ENCODE data around the gene INIP. TPM values are rescaled to one million over a fixed set of nuclear protein-coding genes. Genes with fewer than 3 reads are reported as not detected.

INIP gene
- total and polyA plus RNA-seq, 2 of the 13 experiments (the other 11 are each of a cell fraction or from before 2014, with no cell fraction given), result 13.6 to 28.6 TPM

- 90% methylated on average over 2 of the region's 2 CpGs for WGBS (ENCODE audit: low lambda C conversion rate)
- Histone ChIP-seq H3K4me2 (ENCODE audit: low read depth, low read length) (no peak overlapping the region), H3K36me3 (replicated peaks in 1 of 2; ENCODE audit: control insufficient read depth in 1 of 2, insufficient read depth in 2 of 2, low read length in 2 of 2) (no peaks in the 10 kb centered on the region), H3K79me2 (ENCODE audit: insufficient read depth, low read length) (peaks cover 35% of the 10 kb centered on the region), H3K4me3 (replicated peaks in 1 of 3; ENCODE audit: insufficient read depth in 1 of 3, low read depth in 2 of 3, low read length in 3 of 3) (no peak overlapping the region), H3K9me3 (ENCODE audit: low read length) (no peaks in the 10 kb centered on the region), H3K9ac (ENCODE audit: insufficient read depth, low read depth, low read length) (no peak overlapping the region), H3K27ac (ENCODE audit: extremely low read length, insufficient read depth, low read length) (no peak overlapping the region), H2AFZ (ENCODE audit: low read length) (no peak overlapping the region), H4K20me1 (ENCODE audit: insufficient read depth, low read length) (no peaks in the 10 kb centered on the region), H3K27me3 (ENCODE audit: control insufficient read depth in 1 of 2, insufficient read depth in 2 of 2, low read length in 2 of 2) (no peaks in the 10 kb centered on the region; a peak in 1 of 5 replicates), H3K4me1 (ENCODE audit: insufficient read depth, low read length) (peaks cover 54% of the 10 kb centered on the region)
- no peak for TF ChIP-seq NAIF1 (CRISPR knock-in tag; IDR thresholded peaks at IDR 0.05; ENCODE audit: borderline replicate concordance)
- no peak for TF ChIP-seq BCL6 (CRISPR knock-in tag; IDR thresholded peaks at IDR 0.05)
- TF ChIP-seq ZNF24 (IDR thresholded peaks at IDR 0.05), result no peak
- no peak for TF ChIP-seq ZC3H13 (CRISPR knock-in tag; IDR thresholded peaks at IDR 0.05)
- no peak for TF ChIP-seq PRMT3 (CRISPR knock-in tag; IDR thresholded peaks at IDR 0.05; ENCODE audit: borderline replicate concordance, low read depth)
- no peak for TF ChIP-seq TSC22D2 (CRISPR knock-in tag; IDR thresholded peaks at IDR 0.05; ENCODE audit: borderline replicate concordance)
- no peak for TF ChIP-seq NR2F6 (IDR thresholded peaks at IDR 0.05)
- TF ChIP-seq NR2F6 (CRISPR knock-in tag; IDR thresholded peaks at IDR 0.05), result no peak
- TF ChIP-seq ATF2 (CRISPR knock-in tag; IDR thresholded peaks at IDR 0.05), result no peak
- in situ Hi-C loops (cut with HindIII; ENCODE audit: extremely low pct_ligation_motif_present, low pct_unique_long_range_greater_than_20kb), result no loop called here
- intact Hi-C loops (cut with micrococcal nuclease; ENCODE audit: unreplicated experiment), result no loop called here
- ChIA-PET CTCF (ENCODE audit: low intra/inter-chr PET ratio, low total read pairs) (no interaction called here), POLR2A (interaction anchor here (1.0 to 6.0 kb wide), 2 partner anchors 11 to 21 kb away, joined by 4 to 32 read pairs; no protein-coding TSS in a partner anchor)
- DNase-seq (ENCODE audit: low spot score), result no peak
- ATAC-seq, result no peak
- FAIRE-seq, result no peak
- no TSS peak for BruUV-seq (replicated peaks)
These were observed 35.8 kb upstream of the INIP start for GRCh38 chr9:112753725-112754124.
